Endothelial cell of umbilical vein (primary cell): ENCODE results near the gene DAB2IP. TPM values are rescaled to one million over a fixed set of nuclear protein-coding genes. Genes with fewer than 3 reads are reported as not detected.

Experiments
- BruUV-seq: library from RNA; stranded (reverse); fragments of 400-500 nt; replicated peaks from 2 replicates; lab custom pipeline; 2021; lab: Mats Ljungman, UMichigan
- CTCF ChIA-PET: fragments of 300-600, 350-600 bp; sonication (Branson Sonifier 250); formaldehyde crosslinking; loops from one replicate; lab custom pipeline; 2021; ENCODE audit warnings: antibody characterized with exemption, inconsistent platforms; lab: Charles Lee
- POLR2A ChIA-PET: fragments of 300-600, 350-600 bp; sonication (Branson Sonifier 250); formaldehyde crosslinking; loops from one replicate; lab custom pipeline; 2021; ENCODE audit warnings: antibody characterized with exemption, inconsistent platforms; lab: Charles Lee
- DNase-seq: peaks from one replicate; pipeline ENCODE4 v3.0.0-alpha.2; 2011; ENCODE audit warnings: low read depth, low spot score
- FAIRE-seq: peaks from 2 replicates; lab custom pipeline; 2011; peaks lifted over from hg19 to GRCh38; lab: Jason Lieb, UNC
- H2AFZ ChIP-seq: 2 replicates; pipeline ENCODE4 v1.6.0; 2012; ENCODE audit warnings: low read depth, low read length, control low read depth, inconsistent platforms
- H3K27ac ChIP-seq: 2 replicates; pipeline ENCODE4 v1.5.1; 2011; ENCODE audit warnings: low read depth, mild to moderate bottlenecking, control low read depth, low read length, moderate library complexity; ENCODE audit not compliant: insufficient read depth
- H3K27me3 ChIP-seq, 2 experiments: 2 replicates each; pipeline versions ENCODE4 v1.6.0 to v1.6.1; 2011; ENCODE audit warnings: low read length in 2 of 2, mixed read lengths in 1 of 2; ENCODE audit not compliant: control insufficient read depth in 2 of 2, insufficient read depth in 2 of 2
- H3K36me3 ChIP-seq, 2 experiments: 2 replicates in 1 of 2; 3 replicates in 1 of 2; pipeline ENCODE4 v1.5.1; 2011; ENCODE audit warnings: low read length in 2 of 2, mild to moderate bottlenecking in 1 of 2, moderate library complexity in 1 of 2; ENCODE audit not compliant: control insufficient read depth in 2 of 2, insufficient read depth in 2 of 2; ENCODE audit errors: extremely low read depth in 1 of 2
- H3K4me1 ChIP-seq: 3 replicates; pipeline ENCODE4 v1.5.1; 2011; ENCODE audit warnings: mild to moderate bottlenecking, low read length; ENCODE audit not compliant: control insufficient read depth, insufficient read depth; ENCODE audit errors: extremely low read depth
- H3K4me2 ChIP-seq: 2 replicates; pipeline ENCODE4 v1.6.1; 2011; ENCODE audit warnings: low read length, control low read depth, mixed read lengths; ENCODE audit not compliant: insufficient read depth
- H3K4me3 ChIP-seq, 3 experiments: fragments of 200-600 bp in 1 of 3; sonication (generic), shearing (Covaris generic) in 1 of 3; replicated peaks in 1 of 3; 2 replicates each; pipeline ENCODE4 v1.5.1; 2011 to 2016; ENCODE audit warnings: control low read depth in 3 of 3, low read length in 3 of 3, mild to moderate bottlenecking in 2 of 3, inconsistent platforms in 1 of 3, low read depth in 1 of 3, moderate library complexity in 1 of 3; ENCODE audit not compliant: insufficient read depth in 1 of 3
- H3K79me2 ChIP-seq: 2 replicates; pipeline ENCODE4 v1.6.0; 2012; ENCODE audit warnings: low read length, inconsistent platforms; ENCODE audit not compliant: control insufficient read depth, insufficient read depth
- H3K9ac ChIP-seq: replicated peaks from 2 replicates; pipeline ENCODE3; 2011; ENCODE audit warnings: low read length, control low read depth; ENCODE audit not compliant: insufficient read depth; ENCODE audit errors: extremely low read depth
- H3K9me1 ChIP-seq: replicated peaks from 3 replicates; pipeline ENCODE4 v1.6.0; 2011; ENCODE audit warnings: mild to moderate bottlenecking, low read length; ENCODE audit not compliant: control insufficient read depth, insufficient read depth; ENCODE audit errors: extremely low read depth
- H3K9me3 ChIP-seq: replicated peaks from 2 replicates; pipeline ENCODE4 v1.5.1; 2012; ENCODE audit warnings: low read length, inconsistent platforms; ENCODE audit not compliant: control insufficient read depth, insufficient read depth
- H4K20me1 ChIP-seq: replicated peaks from 2 replicates; pipeline ENCODE3; 2011; ENCODE audit warnings: mild to moderate bottlenecking, low read length; ENCODE audit not compliant: control insufficient read depth, insufficient read depth; ENCODE audit errors: extremely low read depth
- CTCF ChIP-seq, 2 donors: IDR thresholded peaks; 1 replicate in 1 of 2; 2 replicates in 1 of 2; pipeline ENCODE4 v1.5.1; 2011; ENCODE audit warnings: low read length in 2 of 2, mild to moderate bottlenecking in 2 of 2, moderate library complexity in 2 of 2, control low read depth in 1 of 2, inconsistent platforms in 1 of 2, low read depth in 1 of 2; ENCODE audit not compliant: insufficient read depth in 1 of 2; ENCODE audit errors: extremely low read depth in 1 of 2
- EZH2 ChIP-seq: IDR thresholded peaks from 2 replicates; pipeline ENCODE4 v1.6.1; 2012; ENCODE audit warnings: borderline replicate concordance, low read depth, mild to moderate bottlenecking, moderate library complexity, low read length, inconsistent platforms; ENCODE audit not compliant: severe bottlenecking
- FOS ChIP-seq: IDR thresholded peaks from 2 replicates; pipeline ENCODE4 v1.6.1; 2011; ENCODE audit warnings: mild to moderate bottlenecking, low read length, moderate library complexity, borderline replicate concordance; ENCODE audit not compliant: insufficient read depth
- GATA2 ChIP-seq: IDR thresholded peaks from 2 replicates; pipeline ENCODE4 v1.7.0; 2011; ENCODE audit warnings: low read depth, mild to moderate bottlenecking, moderate library complexity, mixed read lengths, low read length; ENCODE audit not compliant: insufficient read length, insufficient read depth
- JUN ChIP-seq: IDR thresholded peaks from 2 replicates; pipeline ENCODE4 v1.6.1; 2011; ENCODE audit warnings: borderline replicate concordance, low read depth; ENCODE audit not compliant: insufficient read length, insufficient read depth
- MAX ChIP-seq: IDR thresholded peaks from 2 replicates; pipeline ENCODE4 v1.6.1; 2011; ENCODE audit not compliant: insufficient read depth, insufficient read length
- MYC ChIP-seq: IDR thresholded peaks from one replicate; pipeline ENCODE4 v1.6.1; 2011; ENCODE audit warnings: mild to moderate bottlenecking, low read depth, low read length
- POLR2A ChIP-seq: IDR thresholded peaks from 2 replicates; pipeline ENCODE4 v1.6.1; 2012; ENCODE audit warnings: low read depth, mild to moderate bottlenecking, control low read depth, low read length
- POLR2AphosphoS5 ChIP-seq: IDR thresholded peaks from 2 replicates; pipeline ENCODE4 v1.6.1; 2012; ENCODE audit warnings: low read depth, mild to moderate bottlenecking, control low read depth, low read length, moderate library complexity; ENCODE audit not compliant: insufficient read depth
- dilution Hi-C: fragments of 300-500 bp; cut with MboI; formaldehyde crosslinking; loops from one replicate; pipeline ENCODE4 v1.15.0; 2019; ENCODE audit warnings: low sequenced_read_pairs; ENCODE audit not compliant: extremely low pct_ligation_motif_present
- intact Hi-C: fragments of 100-400 bp; cut with micrococcal nuclease; formaldehyde crosslinking; loops from one replicate; pipeline ENCODE4 v1.10.0; 2022
- polyA plus RNA-seq, 4 experiments: library from polyadenylated mRNA; depleted of rRNA in 3 of 4; stranded (reverse) in 3 of 4; unstranded in 1 of 4; fragments of >200 nt; gene quantifications; 2 replicates each; pipeline versions ENCODE4 v1.2.1 to v1.2.3, GENCODE V29; 2011 to 2012; ENCODE audit warnings: missing spikeins in 1 of 4
- total RNA-seq: library from RNA; stranded (reverse); gene quantifications from 2 replicates; pipeline ENCODE4 v1.2.3, GENCODE V29; 2021

The DAB2IP gene
- total and polyA plus RNA-seq, 2 donors (not counting 3 experiments of a cell fraction or from before 2014, with no cell fraction given): 29.2 to 53.6 TPM

GRCh38 chr9:121720311-121721057, 69.0 kb downstream of the DAB2IP start:
- peaks cover 0 to 5% of the 10 kb centered on the region in 2 experiments for H3K36me3 ChIP-seq
- no peaks in the 10 kb centered on the region for H3K9me3 ChIP-seq
- no peaks in the 10 kb centered on the region for H3K9me1 ChIP-seq
- dilution Hi-C loops: no loop called here
- intact Hi-C loops: no loop called here
- no peak overlapping the region for H3K4me2 ChIP-seq
- TF ChIP-seq FOS (no peak), MYC (no peak), MAX (no peak), POLR2A (no peak), POLR2AphosphoS5 (no peak), EZH2 (no peak), CTCF (IDR thresholded peaks at IDR 0.05; ENCODE audit: extremely low read depth in 1 of 2, insufficient read depth in 1 of 2, low read depth in 1 of 2, low read length in 2 of 2) (no peak), GATA2 (no peak), JUN (no peak)
- no peak for DNase-seq
- H4K20me1 ChIP-seq: no peaks in the 10 kb centered on the region
- POLR2A ChIA-PET: no interaction called here
- H3K4me3 ChIP-seq: no peak overlapping the region
- no peak overlapping the region for H3K9ac ChIP-seq
- H2AFZ ChIP-seq: no peak overlapping the region
- CTCF ChIA-PET: interaction anchor here (0.6 to 1.7 kb wide), 6 partner anchors 15 to 285 kb away, joined by 3 to 7 read pairs (median 4); no protein-coding TSS in a partner anchor
- peaks cover 20% of the 10 kb centered on the region for H3K4me1 ChIP-seq
- FAIRE-seq: no peak
- BruUV-seq: no TSS peak
- H3K27ac ChIP-seq: no peak overlapping the region
- peaks cover 1% of the 10 kb centered on the region for H3K79me2 ChIP-seq
- no peaks in the 10 kb centered on the region for H3K27me3 ChIP-seq
